ENCODE measurements around the gene SPATS2.

DNA sequence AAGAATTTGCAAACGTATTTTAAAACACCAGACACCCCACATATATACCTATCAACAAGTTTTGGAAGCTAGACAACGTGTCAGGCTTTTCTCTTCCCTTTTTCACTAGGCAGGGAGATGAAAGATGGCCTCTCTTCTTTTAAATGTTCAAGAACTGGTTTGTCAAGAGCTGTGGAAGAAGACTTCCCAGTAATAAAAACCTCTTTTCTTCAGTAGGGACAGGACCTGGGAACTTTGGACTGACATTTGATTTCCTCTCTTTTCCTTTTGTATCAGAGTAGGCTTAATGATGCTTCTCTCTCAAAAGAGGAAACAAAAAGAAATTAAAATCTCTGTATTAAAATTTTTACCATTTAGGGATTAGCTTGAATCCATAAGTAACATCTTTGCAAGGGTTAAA is 49.6 kb downstream of the SPATS2 start:
- TF ChIP-seq, protein P1, sequence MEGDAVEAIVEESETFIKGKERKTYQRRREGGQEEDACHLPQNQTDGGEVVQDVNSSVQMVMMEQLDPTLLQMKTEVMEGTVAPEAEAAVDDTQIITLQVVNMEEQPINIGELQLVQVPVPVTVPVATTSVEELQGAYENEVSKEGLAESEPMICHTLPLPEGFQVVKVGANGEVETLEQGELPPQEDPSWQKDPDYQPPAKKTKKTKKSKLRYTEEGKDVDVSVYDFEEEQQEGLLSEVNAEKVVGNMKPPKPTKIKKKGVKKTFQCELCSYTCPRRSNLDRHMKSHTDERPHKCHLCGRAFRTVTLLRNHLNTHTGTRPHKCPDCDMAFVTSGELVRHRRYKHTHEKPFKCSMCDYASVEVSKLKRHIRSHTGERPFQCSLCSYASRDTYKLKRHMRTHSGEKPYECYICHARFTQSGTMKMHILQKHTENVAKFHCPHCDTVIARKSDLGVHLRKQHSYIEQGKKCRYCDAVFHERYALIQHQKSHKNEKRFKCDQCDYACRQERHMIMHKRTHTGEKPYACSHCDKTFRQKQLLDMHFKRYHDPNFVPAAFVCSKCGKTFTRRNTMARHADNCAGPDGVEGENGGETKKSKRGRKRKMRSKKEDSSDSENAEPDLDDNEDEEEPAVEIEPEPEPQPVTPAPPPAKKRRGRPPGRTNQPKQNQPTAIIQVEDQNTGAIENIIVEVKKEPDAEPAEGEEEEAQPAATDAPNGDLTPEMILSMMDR (IDR thresholded peaks at IDR 0.05; ENCODE audit: low read length), result no peak
- TF ChIP-seq EZH2 (IDR thresholded peaks at IDR 0.05; ENCODE audit: borderline replicate concordance, low read length), result no peak

Data from OCI-LY1 (cell line).